PFSK-1 (cell line): ENCODE results near the gene RPS27L.

Experiments used
- POLR2AphosphoS5 ChIP-seq: IDR thresholded peaks from 2 replicates; pipeline ENCODE4 v1.6.1; 2012; ENCODE audit warnings: low read depth, mild to moderate bottlenecking, control low read depth, low read length, moderate library complexity
- REST ChIP-seq, 2 experiments: IDR thresholded peaks; 2 replicates each; pipeline versions ENCODE4 v1.6.1 to v1.8.0; 2011 to 2012; ENCODE audit warnings: low read depth in 2 of 2, low read length in 2 of 2, control low read depth in 1 of 2, inconsistent platforms in 1 of 2, mild to moderate bottlenecking in 1 of 2, moderate library complexity in 1 of 2; ENCODE audit not compliant: insufficient read depth in 1 of 2
- SIN3A ChIP-seq: IDR thresholded peaks from 2 replicates; pipeline ENCODE4 v1.6.1; 2012; ENCODE audit warnings: mild to moderate bottlenecking, low read length, moderate library complexity, borderline replicate concordance; ENCODE audit not compliant: insufficient read depth

- TF ChIP-seq REST (IDR thresholded peaks at IDR 0.05; ENCODE audit: insufficient read depth in 1 of 2, low read depth in 2 of 2, low read length in 2 of 2) (no peak), SIN3A (no peak), POLR2AphosphoS5 (no peak)
These were observed 31.1 kb upstream of the RPS27L start for GRCh38 chr15:63188247-63188925.
